Uterus (tissue), 4 donors: ENCODE measurements around the gene MTMR4. TPM values are rescaled to one million over a fixed set of nuclear protein-coding genes. Genes with fewer than 3 reads are reported as not detected.
A peak's percentile ranks its signal among the peaks of the same experiment; 100 is the strongest.

Experiments
- DNase-seq, 2 donors: peaks; one replicate each; pipeline ENCODE4 v3.0.0-alpha.2; 2019 to 2020
- H3K27ac ChIP-seq, 2 donors: fragments of 200-600 bp; sonication (generic); 1 replicate in 1 of 2; 2 replicates in 1 of 2; pipeline ENCODE4 v1.5.1; 2016 to 2018
- H3K27me3 ChIP-seq, 2 donors: fragments of 200-600 bp; sonication (generic); one replicate each; pipeline ENCODE4 v1.5.1; 2018 to 2019; ENCODE audit warnings: control low read depth in 1 of 2
- H3K36me3 ChIP-seq, 2 donors: fragments of 200-600 bp; sonication (generic); one replicate each; pipeline ENCODE4 v1.5.1; 2019; ENCODE audit warnings: control low read depth in 1 of 2
- H3K4me1 ChIP-seq, 2 donors: fragments of 200-600 bp; sonication (generic); one replicate each; pipeline ENCODE4 v1.5.1; 2018 to 2019; ENCODE audit warnings: control low read depth in 1 of 2
- H3K4me3 ChIP-seq, 2 donors: fragments of 200-600 bp; sonication (generic); 1 replicate in 1 of 2; 2 replicates in 1 of 2; pipeline ENCODE4 v1.5.1; 2018 to 2019; ENCODE audit warnings: mild to moderate bottlenecking in 1 of 2
- H3K9me3 ChIP-seq, 2 donors: fragments of 200-600 bp; sonication (generic); one replicate each; pipeline ENCODE4 v1.5.1; 2019; ENCODE audit warnings: control low read depth in 1 of 2
- POLR2A ChIP-seq, 2 donors: fragments of 450-650 bp; IDR thresholded peaks; one replicate each; pipeline ENCODE4 v1.6.1; 2016; ENCODE audit warnings: antibody characterized with exemption in 2 of 2, mild to moderate bottlenecking in 1 of 2, moderate library complexity in 1 of 2
- intact Hi-C: fragments of 100-400 bp; cut with DNase I; formaldehyde crosslinking; loops from one replicate; pipeline ENCODE4 v1.15.1; 2023; ENCODE audit warnings: low total_unique reads
- total RNA-seq, 4 donors: library from RNA; depleted of rRNA in 3 of 4; stranded (reverse); fragments of >200 nt in 3 of 4; gene quantifications; one replicate each; pipeline versions ENCODE4 v1.1.0 to v1.2.4, GENCODE V29; 2014 to 2023
- TF ChIP-seq, protein P1 (sequence below), 4 experiments: fragments of 200-600 bp in 2 of 4; fragments of 450-650 bp in 2 of 4; sonication (generic) in 2 of 4; IDR thresholded peaks; one replicate each; pipeline ENCODE4 v1.5.1; 2016 to 2019; ENCODE audit warnings: antibody characterized with exemption in 4 of 4, mild to moderate bottlenecking in 2 of 4, moderate library complexity in 1 of 4
- donor health status: DM: yes; HTN: yes; CAD: no.

The MTMR4 gene
- total RNA-seq, 4 donors from 2014 or later = 9.7 to 59.1 (median 25.5) TPM

DNA sequence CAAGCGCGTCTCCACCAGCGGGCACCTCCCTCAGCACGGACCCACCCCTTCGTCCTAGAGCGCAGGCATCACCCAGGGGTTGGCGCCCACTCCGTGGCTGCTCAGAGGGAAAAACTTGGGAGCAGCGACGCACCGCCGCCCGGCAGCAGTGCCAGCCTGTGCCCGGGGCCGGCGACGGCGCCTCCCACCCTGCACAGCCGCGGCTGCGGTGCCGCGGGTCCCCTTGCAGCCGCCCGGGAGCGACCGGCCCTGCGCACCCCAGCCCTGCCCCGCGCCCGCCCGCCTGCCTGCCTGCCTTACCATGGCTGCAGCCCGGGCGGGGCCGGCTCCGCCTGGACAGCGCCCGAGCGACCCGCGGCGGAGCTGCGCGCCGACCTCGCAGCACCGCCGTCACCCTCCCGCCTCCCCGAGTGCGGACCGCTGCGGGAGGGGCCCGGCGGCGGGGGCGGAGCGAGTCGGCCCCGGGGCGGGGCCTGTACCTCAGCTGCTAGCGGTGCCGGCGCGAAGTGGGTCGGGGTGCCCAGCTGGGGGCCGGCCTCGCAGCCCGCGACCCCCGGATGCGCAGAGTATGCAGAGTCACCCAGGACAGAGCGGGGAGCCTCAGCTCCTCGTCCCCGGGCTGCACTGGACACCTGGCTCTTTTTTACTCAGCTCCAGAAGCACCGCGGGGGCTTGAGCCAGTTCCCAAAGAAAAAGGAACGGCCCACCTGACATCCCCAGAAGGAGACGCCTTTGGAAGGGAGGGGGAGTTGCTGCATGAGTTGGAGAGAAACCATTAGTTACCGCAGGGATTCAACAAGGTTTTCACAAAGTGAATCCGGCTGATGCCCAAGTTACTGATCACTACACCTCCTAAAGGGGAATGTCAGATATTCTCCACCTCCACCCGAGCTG, 17.5 kb upstream of the MTMR4 start:
- intact Hi-C loops = no loop called here
- Histone ChIP-seq H3K27ac (peak overlapping the region; percentile 44 to 75), H3K27me3 (no peaks in the 10 kb centered on the region), H3K4me1 (no peaks in the 10 kb centered on the region), H3K36me3 (no peaks in the 10 kb centered on the region), H3K9me3 (no peaks in the 10 kb centered on the region), H3K4me3 (peak overlapping the region; percentile 32 to 46)
- DNase-seq = peak; percentile 56 to 65
- TF ChIP-seq, protein P1, sequence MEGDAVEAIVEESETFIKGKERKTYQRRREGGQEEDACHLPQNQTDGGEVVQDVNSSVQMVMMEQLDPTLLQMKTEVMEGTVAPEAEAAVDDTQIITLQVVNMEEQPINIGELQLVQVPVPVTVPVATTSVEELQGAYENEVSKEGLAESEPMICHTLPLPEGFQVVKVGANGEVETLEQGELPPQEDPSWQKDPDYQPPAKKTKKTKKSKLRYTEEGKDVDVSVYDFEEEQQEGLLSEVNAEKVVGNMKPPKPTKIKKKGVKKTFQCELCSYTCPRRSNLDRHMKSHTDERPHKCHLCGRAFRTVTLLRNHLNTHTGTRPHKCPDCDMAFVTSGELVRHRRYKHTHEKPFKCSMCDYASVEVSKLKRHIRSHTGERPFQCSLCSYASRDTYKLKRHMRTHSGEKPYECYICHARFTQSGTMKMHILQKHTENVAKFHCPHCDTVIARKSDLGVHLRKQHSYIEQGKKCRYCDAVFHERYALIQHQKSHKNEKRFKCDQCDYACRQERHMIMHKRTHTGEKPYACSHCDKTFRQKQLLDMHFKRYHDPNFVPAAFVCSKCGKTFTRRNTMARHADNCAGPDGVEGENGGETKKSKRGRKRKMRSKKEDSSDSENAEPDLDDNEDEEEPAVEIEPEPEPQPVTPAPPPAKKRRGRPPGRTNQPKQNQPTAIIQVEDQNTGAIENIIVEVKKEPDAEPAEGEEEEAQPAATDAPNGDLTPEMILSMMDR (IDR thresholded peaks at IDR 0.05) = no peak
- TF ChIP-seq POLR2A (IDR thresholded peaks at IDR 0.05) = peak in 1 of 2 donors; percentile 50

DNA sequence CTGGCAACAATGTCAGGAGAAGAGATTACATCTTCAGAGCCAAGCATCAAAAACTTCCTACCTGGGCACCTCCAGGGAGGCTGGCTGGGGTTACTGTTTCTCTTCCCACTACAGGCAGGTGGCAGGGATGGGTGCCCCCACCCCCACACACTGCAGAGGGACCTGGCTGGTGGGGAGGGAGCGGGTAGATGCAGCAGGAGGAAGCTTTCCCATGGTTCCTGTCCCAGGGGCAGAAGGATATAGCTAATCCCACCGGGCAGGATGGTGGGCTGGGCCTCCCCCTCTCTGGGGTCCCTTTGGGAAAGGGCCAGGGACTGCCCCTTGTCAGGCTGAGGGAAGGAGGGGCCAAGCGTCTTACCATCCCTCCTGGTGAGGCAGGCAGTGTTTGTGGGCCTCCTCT, 16.7 kb upstream of the MTMR4 start:
- intact Hi-C loops = no loop called here
- Histone ChIP-seq H3K36me3 (no peaks in the 10 kb centered on the region), H3K4me3 (peak overlapping the region; percentile 32 to 46), H3K9me3 (no peaks in the 10 kb centered on the region), H3K4me1 (no peaks in the 10 kb centered on the region), H3K27me3 (no peaks in the 10 kb centered on the region), H3K27ac (peak overlapping the region; percentile 44 to 75)
- no peak for TF ChIP-seq POLR2A (IDR thresholded peaks at IDR 0.05)
- TF ChIP-seq, protein P1 (IDR thresholded peaks at IDR 0.05) = no peak
- no peak for DNase-seq

DNA sequence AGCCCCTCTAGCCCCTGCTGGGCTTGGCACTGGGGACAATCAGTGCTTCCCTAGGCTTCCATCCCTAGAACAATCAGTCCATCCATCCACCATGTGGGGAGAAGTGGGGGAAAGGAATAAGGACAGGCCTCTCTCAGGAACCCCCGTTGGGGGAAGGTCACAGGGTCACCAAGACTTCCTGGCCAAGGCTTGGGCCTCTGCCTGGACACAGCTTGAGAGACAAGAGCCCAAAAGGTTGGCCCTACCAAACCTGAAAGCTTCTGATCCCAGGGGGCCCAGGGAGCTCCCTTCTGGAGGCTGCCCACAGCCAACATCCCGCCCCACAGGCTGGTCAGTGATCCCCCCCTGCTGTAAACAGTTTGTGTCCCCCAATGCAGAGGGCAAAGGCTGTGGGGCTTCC, 16.2 kb upstream of the MTMR4 start:
- Histone ChIP-seq H3K36me3 (no peaks in the 10 kb centered on the region), H3K27me3 (no peaks in the 10 kb centered on the region), H3K9me3 (no peaks in the 10 kb centered on the region), H3K4me3 (no peak overlapping the region), H3K4me1 (no peaks in the 10 kb centered on the region), H3K27ac (peak overlapping the region in 1 of 2 donors; percentile 75)
- TF ChIP-seq POLR2A (IDR thresholded peaks at IDR 0.05) = no peak
- TF ChIP-seq, protein P1 (IDR thresholded peaks at IDR 0.05) = no peak
- intact Hi-C loops = no loop called here
- DNase-seq = no peak

DNA sequence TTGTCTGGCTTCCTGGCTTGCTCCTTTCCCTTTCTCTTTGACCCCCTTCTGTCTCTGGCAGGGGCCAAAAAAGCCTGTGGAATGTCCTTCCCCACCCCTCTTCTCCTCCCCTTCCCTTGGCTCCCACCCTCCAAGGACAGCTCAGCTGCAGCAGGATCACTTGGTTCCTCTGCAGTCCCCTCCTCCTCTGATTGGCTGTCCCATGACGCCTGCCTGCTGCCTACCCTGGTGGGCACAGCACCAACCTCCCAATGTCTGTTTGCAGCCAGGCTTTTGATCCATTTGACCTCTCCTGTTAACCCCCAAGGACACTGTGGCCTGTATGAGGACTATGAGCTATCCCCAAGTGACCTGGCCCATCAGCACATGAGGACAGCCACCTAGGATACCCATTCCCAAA, 14.8 kb upstream of the MTMR4 start:
- DNase-seq = no peak
- TF ChIP-seq, protein P1 (IDR thresholded peaks at IDR 0.05) = no peak
- TF ChIP-seq POLR2A (IDR thresholded peaks at IDR 0.05) = no peak
- Histone ChIP-seq H3K27ac (peak overlapping the region in 1 of 2 donors; percentile 42), H3K4me1 (no peaks in the 10 kb centered on the region), H3K4me3 (no peak overlapping the region), H3K9me3 (no peaks in the 10 kb centered on the region), H3K27me3 (no peaks in the 10 kb centered on the region), H3K36me3 (no peaks in the 10 kb centered on the region)
- intact Hi-C loops = loop anchor here (10.0 kb wide), 1 partner anchor 166 kb away; the partner anchor contains the start of genes RAD51C and TEX14

DNA sequence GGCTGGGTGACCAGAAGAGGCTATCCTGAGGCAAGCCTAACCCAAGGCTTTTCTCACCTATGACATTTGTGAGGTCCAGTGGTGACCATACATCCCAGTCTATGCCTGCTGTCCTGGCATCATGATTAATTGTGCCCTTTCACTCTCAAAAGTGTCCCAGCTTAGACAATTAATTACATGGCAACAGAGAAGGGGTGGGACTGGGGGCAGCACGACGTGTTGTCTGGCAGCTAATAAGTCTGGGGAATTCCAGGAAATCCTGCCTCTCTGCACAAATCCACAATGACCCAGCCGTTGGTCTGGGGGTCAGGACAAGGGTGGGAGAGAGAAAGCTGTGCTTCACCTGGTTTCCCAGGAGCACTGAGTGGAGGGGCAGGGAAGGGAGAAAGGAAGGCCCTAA, 14.0 kb upstream of the MTMR4 start:
- intact Hi-C loops = loop anchor here (10.0 kb wide), 1 partner anchor 166 kb away; the partner anchor contains the start of genes RAD51C and TEX14
- no peaks in the 10 kb centered on the region for H3K4me1 ChIP-seq
- no peak for TF ChIP-seq POLR2A (IDR thresholded peaks at IDR 0.05)
- TF ChIP-seq, protein P1 (IDR thresholded peaks at IDR 0.05) = no peak
- H3K36me3 ChIP-seq = no peaks in the 10 kb centered on the region
- no peaks in the 10 kb centered on the region for H3K9me3 ChIP-seq
- H3K4me3 ChIP-seq = no peak overlapping the region
- H3K27ac ChIP-seq = peak overlapping the region in 1 of 2 donors; percentile 42
- no peak for DNase-seq
- no peaks in the 10 kb centered on the region for H3K27me3 ChIP-seq
